Omental fat pad (tissue), 4 donors: ENCODE results near the gene CNTNAP2. TPM values are rescaled to one million over a fixed set of nuclear protein-coding genes. Genes with fewer than 3 reads are reported as not detected.
"Not testable (repeated sequence)": the region's sequence is repeated elsewhere in the genome, so short reads cannot be mapped to it uniquely, and the experiment has no call there.

ENCODE experiments used
- ATAC-seq: fragments of 150-250 bp; one replicate; pipeline ENCODE4 v1.9.1; 2016; ENCODE audit warnings: mild to moderate bottlenecking, moderate library complexity; ENCODE audit not compliant: low FRiP score
- DNase-seq: peaks from one replicate; pipeline ENCODE4 v3.0.0-alpha.2; 2019; ENCODE audit warnings: low spot score
- total RNA-seq, 4 donors: library from RNA; depleted of rRNA; stranded (reverse); fragments of >200 nt; gene quantifications; one replicate each; pipeline ENCODE4 v1.1.0, GENCODE V29; 2016
- TF ChIP-seq, protein P1 (sequence below), 3 donors: fragments of 450-650 bp; IDR thresholded peaks; one replicate each; pipeline ENCODE4 v1.5.1; 2016 to 2017; ENCODE audit warnings: antibody characterized with exemption in 3 of 3, mild to moderate bottlenecking in 3 of 3, moderate library complexity in 2 of 3

Gene CNTNAP2
- total RNA-seq, 4 donors from 2014 or later: 0.38 to 1.5 (median 1.1) TPM; not detected in 1

DNA sequence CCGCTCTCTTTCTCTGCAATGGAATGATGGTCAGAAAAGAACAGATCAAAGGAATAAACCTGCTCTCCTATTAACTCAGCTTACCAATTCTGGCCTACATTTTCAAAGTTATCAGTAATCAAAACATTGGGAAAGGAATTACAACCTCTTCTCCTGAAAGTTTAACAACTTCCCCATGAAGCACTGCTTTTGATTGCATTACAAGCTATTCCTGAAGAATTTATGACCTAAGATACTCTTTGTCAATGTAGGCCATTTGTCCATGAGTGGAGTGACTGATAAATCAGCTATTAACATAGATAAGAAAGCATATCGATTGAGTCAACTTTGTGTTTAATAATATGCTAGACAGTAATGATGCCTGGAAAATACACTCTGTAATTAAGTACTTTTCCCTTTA is 2202.2 kb downstream of the CNTNAP2 start:
- TF ChIP-seq, protein P1, sequence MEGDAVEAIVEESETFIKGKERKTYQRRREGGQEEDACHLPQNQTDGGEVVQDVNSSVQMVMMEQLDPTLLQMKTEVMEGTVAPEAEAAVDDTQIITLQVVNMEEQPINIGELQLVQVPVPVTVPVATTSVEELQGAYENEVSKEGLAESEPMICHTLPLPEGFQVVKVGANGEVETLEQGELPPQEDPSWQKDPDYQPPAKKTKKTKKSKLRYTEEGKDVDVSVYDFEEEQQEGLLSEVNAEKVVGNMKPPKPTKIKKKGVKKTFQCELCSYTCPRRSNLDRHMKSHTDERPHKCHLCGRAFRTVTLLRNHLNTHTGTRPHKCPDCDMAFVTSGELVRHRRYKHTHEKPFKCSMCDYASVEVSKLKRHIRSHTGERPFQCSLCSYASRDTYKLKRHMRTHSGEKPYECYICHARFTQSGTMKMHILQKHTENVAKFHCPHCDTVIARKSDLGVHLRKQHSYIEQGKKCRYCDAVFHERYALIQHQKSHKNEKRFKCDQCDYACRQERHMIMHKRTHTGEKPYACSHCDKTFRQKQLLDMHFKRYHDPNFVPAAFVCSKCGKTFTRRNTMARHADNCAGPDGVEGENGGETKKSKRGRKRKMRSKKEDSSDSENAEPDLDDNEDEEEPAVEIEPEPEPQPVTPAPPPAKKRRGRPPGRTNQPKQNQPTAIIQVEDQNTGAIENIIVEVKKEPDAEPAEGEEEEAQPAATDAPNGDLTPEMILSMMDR (IDR thresholded peaks at IDR 0.05): no peak
- ATAC-seq (no peak), DNase-seq (no peak)

GRCh38 chr7:148319316-148319808 is 2202.8 kb downstream of the CNTNAP2 start:
- ATAC-seq (no peak), DNase-seq (no peak)
- TF ChIP-seq, protein P1 (IDR thresholded peaks at IDR 0.05): no peak

DNA sequence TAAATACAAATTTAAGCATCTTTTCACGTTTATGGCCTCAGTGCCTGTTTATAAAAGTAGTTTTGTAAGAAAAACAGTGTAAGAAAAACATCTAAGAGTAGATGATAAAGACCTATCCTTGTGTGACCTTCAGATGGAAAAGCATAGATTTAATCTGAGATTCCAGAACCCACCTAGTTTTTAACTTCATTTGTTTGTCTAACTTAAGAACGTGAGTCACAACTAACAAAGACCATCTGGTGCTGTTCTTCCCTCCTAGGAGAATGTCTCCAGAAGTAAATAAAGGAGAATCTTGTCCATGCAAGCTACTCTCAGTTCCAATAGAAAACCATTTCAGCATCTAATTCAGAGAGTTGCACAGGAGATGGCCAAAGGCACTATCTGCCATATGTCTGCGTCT is 2208.6 kb downstream of the CNTNAP2 start:
- DNase-seq (no peak), ATAC-seq (no peak)
- TF ChIP-seq, protein P1 (IDR thresholded peaks at IDR 0.05): no peak

GRCh38 chr7:148327379-148327778 is 2210.8 kb downstream of the CNTNAP2 start:
- TF ChIP-seq, protein P1 (IDR thresholded peaks at IDR 0.05): no peak
- DNase-seq: no peak
- no peak for ATAC-seq

GRCh38 chr7:148328906-148329305 is 2212.3 kb downstream of the CNTNAP2 start:
- no peak for ATAC-seq
- TF ChIP-seq, protein P1 (IDR thresholded peaks at IDR 0.05): no peak
- DNase-seq: no peak

DNA sequence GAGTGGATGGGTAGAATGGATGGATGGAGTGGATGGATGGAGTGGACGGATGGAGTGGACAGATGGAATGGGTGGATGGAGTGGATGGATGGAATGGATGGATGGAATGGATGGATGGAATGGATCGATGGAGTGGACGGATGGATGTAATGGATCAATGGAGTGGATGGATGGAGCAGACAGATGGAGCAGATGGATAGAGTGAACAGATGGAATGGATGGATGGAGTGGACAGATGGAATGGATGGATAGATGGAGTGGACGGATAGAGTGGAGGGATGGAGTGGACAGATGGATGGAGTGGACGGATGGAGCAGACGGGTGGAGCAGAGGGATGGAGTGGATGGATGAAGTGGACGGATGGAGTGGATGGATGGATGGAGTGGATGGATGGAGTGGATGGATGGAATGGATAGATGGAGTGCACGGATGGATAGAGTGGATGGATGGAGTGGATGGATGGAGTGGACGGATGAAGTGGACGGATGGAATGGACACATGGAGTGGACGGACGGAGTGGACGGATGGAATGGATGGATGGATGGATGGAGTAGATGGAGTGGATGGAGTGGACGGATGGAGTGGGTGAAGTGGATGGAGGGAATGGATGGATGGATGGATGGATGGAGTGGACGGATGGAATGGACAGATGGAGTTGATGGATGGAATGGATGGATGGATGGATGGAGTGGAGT is 2213.7 kb downstream of the CNTNAP2 start:
- TF ChIP-seq, protein P1 (IDR thresholded peaks at IDR 0.05): no peak
- no peak for DNase-seq

DNA sequence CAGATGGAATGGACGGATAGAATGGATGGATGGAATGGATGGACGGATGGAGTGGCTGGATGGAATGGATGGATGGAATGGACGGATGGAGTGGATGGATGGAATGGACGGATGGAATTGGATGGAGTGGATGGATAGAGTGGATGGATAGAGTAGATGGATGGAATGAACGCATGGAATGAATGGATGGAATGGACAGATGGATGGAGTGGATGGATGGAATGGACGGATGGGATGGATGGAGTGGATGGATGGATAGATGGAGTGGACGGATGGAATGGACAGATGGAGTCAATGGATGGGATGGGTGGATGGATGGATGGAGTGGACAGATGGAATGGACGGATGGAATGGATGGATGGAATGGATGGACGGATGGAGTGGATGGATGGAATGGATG is 2214.2 kb downstream of the CNTNAP2 start:
- DNase-seq (no peak), ATAC-seq (no peak)
- TF ChIP-seq, protein P1 (IDR thresholded peaks at IDR 0.05): no peak

More for the DNA sequence above, 2213.7 kb downstream of the CNTNAP2 start:
- ATAC-seq: no peak

- not testable (repeated sequence) for ATAC-seq, DNase-seq
Observed at GRCh38 chr7:148331456-148331855, 2214.9 kb downstream of the CNTNAP2 start.
